Measurements from ENCODE around the gene PCCA. TPM values are rescaled to one million over a fixed set of nuclear protein-coding genes. Genes with fewer than 3 reads are reported as not detected.

The PCCA gene
- total and polyA plus RNA-seq, 2 experiments from 2014 or later = 41.9 to 46.6 TPM

DNA sequence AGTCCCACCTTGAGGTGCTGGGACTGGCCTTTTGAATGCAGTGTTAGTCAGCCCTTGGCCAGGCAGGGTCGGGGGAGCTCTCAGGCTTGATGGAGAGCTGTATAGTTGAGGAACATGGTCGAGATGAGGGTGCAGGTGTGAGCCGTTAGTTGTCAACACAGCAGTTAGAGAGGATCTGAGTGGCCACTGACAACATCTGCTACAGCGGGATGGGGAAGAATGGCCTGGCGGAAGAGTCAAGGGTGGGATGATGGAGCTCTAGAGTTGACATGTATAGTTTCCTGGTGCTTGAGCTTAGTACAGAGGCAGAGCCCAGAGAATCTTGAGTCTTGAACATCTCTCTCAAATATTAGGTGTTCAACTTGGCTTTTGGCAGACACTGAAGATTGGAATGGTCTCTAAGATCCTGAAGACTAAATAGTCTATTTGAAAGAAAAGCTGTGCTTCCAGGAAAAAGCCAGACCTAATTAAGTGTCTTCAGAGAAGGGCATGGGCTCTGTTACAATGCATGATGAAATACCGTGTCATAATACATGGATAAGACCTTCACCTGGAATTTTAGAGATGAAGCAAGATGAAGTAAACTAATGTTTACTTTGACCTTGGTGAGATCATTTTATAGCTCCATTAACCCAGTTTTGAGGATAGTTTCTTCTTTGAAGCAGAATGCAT is 9.7 kb downstream of the PCCA start:
- peaks cover 23% of the 10 kb centered on the region for H3K4me1 Mint-ChIP-seq
- no peak for TF ChIP-seq ZNF462 (CRISPR knock-in tag; IDR thresholded peaks at IDR 0.05)
- TF ChIP-seq ZNF114 (CRISPR knock-in tag; IDR thresholded peaks at IDR 0.05) = no peak
- TF ChIP-seq CTCF (conservative IDR thresholded peaks at IDR 0.05; ENCODE audit: low read depth in 2 of 2) = no peak
- TF ChIP-seq EZH2phosphoT487 (IDR thresholded peaks at IDR 0.05; ENCODE audit: unreplicated experiment) = no peak
- TF ChIP-seq, protein P1, sequence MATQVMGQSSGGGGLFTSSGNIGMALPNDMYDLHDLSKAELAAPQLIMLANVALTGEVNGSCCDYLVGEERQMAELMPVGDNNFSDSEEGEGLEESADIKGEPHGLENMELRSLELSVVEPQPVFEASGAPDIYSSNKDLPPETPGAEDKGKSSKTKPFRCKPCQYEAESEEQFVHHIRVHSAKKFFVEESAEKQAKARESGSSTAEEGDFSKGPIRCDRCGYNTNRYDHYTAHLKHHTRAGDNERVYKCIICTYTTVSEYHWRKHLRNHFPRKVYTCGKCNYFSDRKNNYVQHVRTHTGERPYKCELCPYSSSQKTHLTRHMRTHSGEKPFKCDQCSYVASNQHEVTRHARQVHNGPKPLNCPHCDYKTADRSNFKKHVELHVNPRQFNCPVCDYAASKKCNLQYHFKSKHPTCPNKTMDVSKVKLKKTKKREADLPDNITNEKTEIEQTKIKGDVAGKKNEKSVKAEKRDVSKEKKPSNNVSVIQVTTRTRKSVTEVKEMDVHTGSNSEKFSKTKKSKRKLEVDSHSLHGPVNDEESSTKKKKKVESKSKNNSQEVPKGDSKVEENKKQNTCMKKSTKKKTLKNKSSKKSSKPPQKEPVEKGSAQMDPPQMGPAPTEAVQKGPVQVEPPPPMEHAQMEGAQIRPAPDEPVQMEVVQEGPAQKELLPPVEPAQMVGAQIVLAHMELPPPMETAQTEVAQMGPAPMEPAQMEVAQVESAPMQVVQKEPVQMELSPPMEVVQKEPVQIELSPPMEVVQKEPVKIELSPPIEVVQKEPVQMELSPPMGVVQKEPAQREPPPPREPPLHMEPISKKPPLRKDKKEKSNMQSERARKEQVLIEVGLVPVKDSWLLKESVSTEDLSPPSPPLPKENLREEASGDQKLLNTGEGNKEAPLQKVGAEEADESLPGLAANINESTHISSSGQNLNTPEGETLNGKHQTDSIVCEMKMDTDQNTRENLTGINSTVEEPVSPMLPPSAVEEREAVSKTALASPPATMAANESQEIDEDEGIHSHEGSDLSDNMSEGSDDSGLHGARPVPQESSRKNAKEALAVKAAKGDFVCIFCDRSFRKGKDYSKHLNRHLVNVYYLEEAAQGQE (IDR thresholded peaks at IDR 0.05; ENCODE audit: unreplicated experiment) = no peak
- no peak for TF ChIP-seq POLR2AphosphoS5 (IDR thresholded peaks at IDR 0.05; ENCODE audit: low read depth)
- TF ChIP-seq ZNF331 (CRISPR knock-in tag; IDR thresholded peaks at IDR 0.05; ENCODE audit: low read depth) = no peak
- no peak for TF ChIP-seq STAT1 (IDR thresholded peaks at IDR 0.05; ENCODE audit: unreplicated experiment)
- no peak for TF ChIP-seq EZH2 (IDR thresholded peaks at IDR 0.05; ENCODE audit: low read depth, unreplicated experiment)
- TF ChIP-seq, protein P2, sequence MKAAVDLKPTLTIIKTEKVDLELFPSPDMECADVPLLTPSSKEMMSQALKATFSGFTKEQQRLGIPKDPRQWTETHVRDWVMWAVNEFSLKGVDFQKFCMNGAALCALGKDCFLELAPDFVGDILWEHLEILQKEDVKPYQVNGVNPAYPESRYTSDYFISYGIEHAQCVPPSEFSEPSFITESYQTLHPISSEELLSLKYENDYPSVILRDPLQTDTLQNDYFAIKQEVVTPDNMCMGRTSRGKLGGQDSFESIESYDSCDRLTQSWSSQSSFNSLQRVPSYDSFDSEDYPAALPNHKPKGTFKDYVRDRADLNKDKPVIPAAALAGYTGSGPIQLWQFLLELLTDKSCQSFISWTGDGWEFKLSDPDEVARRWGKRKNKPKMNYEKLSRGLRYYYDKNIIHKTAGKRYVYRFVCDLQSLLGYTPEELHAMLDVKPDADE (IDR thresholded peaks at IDR 0.05) = no peak
- no peak for TF ChIP-seq NANOG (IDR thresholded peaks at IDR 0.05; ENCODE audit: borderline replicate concordance)
- no peak for TF ChIP-seq CREB1 (CRISPR knock-in tag; IDR thresholded peaks at IDR 0.05; ENCODE audit: low read depth)
- TF ChIP-seq JUNB (IDR thresholded peaks at IDR 0.05; ENCODE audit: unreplicated experiment) = no peak
- no peak overlapping the region for H3K4me2 ChIP-seq
- 0 out of 2 replicates have a peak, but pooled peaks cover 5% of the 10 kb centered on the region for H3K9me2 ChIP-seq (ENCODE audit: insufficient read depth)
- H3K4me1 ChIP-seq (ENCODE audit: insufficient read depth) = no peaks in the 10 kb centered on the region
- H3K27ac Mint-ChIP-seq = no peak overlapping the region
- no peak overlapping the region for H3K4me3 ChIP-seq
- no peak for ATAC-seq
- peaks cover 4% of the 10 kb centered on the region; the same call in 1 of the 3 replicates for H3K9me3 Mint-ChIP-seq
- H3K36me3 ChIP-seq (ENCODE audit: insufficient read depth) = peaks cover 3% of the 10 kb centered on the region; the same call in 1 of the 2 replicates
- no peaks in the 10 kb centered on the region for H3K27me3 ChIP-seq (ENCODE audit: insufficient read depth)
- peaks cover 3% of the 10 kb centered on the region for H3K27me3 Mint-ChIP-seq (ENCODE audit: insufficient read depth, low read depth, poor library complexity)
- no peak overlapping the region for H3K27ac ChIP-seq (ENCODE audit: low read depth)
- peaks cover 97% of the 10 kb centered on the region for H3K79me2 ChIP-seq (replicated peaks; ENCODE audit: insufficient read depth)
- H3K4me3 Mint-ChIP-seq = no peak overlapping the region
- peaks cover 14% of the 10 kb centered on the region for H3K36me3 Mint-ChIP-seq (ENCODE audit: low read depth)
- H3F3A ChIP-seq (replicated peaks; ENCODE audit: low read depth) = no peaks in the 10 kb centered on the region
- no peak overlapping the region for H2AFZ ChIP-seq
- DNase-seq (ENCODE audit: low spot score) = no peak
- H4K20me1 ChIP-seq (replicated peaks; ENCODE audit: insufficient read depth) = peaks cover 18% of the 10 kb centered on the region

Data from GM23338 (cell line).